HG02763 (cell line): ENCODE results near the gene RNF39.

ENCODE experiments used
- ATAC-seq: cut with Tn5 transposase; IDR thresholded peaks from one replicate; pipeline ENCODE4 v1.9.1; 2021; ENCODE audit warnings: mild to moderate bottlenecking, moderate library complexity; ENCODE audit not compliant: unreplicated experiment

RNF39 gene

GRCh38 chr6:30020626-30021025 is 54.9 kb downstream of the RNF39 start:
- ATAC-seq = no peak
